Naive B cell (primary cell): ENCODE results near the gene GAGE12J. TPM values are rescaled to one million over a fixed set of nuclear protein-coding genes. Genes with fewer than 3 reads are reported as not detected.
"Not testable (repeated sequence)": the region's sequence is repeated elsewhere in the genome, so short reads cannot be mapped to it uniquely, and the experiment has no call there.

Source experiments
- ATAC-seq, 2 donors: fragments of 150-1000 bp; cut with Tn5 transposase; 2 replicates each; pipeline ENCODE4 v1.10.0; 2021; ENCODE audit warnings: low read depth in 2 of 2, mild to moderate bottlenecking in 2 of 2, moderate library complexity in 2 of 2
- DNase-seq: peaks from one replicate; pipeline ENCODE4 v3.0.0; 2022
- H3K27ac Mint-ChIP-seq, 6 donors: one replicate each; pipeline ENCODE4 v1.8.0; 2020 to 2022; ENCODE audit warnings: mild to moderate bottlenecking in 6 of 6, mixed read lengths in 6 of 6, moderate library complexity in 5 of 6, inconsistent platforms in 2 of 6
- H3K27me3 Mint-ChIP-seq, 3 donors: one replicate each; pipeline ENCODE4 v1.8.0; 2021 to 2022; ENCODE audit warnings: mixed read lengths in 3 of 3, mild to moderate bottlenecking in 1 of 3
- H3K36me3 Mint-ChIP-seq, 2 donors: one replicate each; pipeline ENCODE4 v1.8.0; 2020 to 2022; ENCODE audit warnings: mixed read lengths in 2 of 2, inconsistent platforms in 1 of 2, mild to moderate bottlenecking in 1 of 2
- H3K4me1 Mint-ChIP-seq, 3 donors: one replicate each; pipeline ENCODE4 v1.8.0; 2020 to 2022; ENCODE audit warnings: mixed read lengths in 3 of 3, inconsistent platforms in 1 of 3, mild to moderate bottlenecking in 1 of 3, moderate library complexity in 1 of 3
- H3K4me3 Mint-ChIP-seq, 8 donors: one replicate each; pipeline ENCODE4 v1.8.0; 2020 to 2022; ENCODE audit warnings: mild to moderate bottlenecking in 8 of 8, mixed read lengths in 8 of 8, moderate library complexity in 8 of 8, inconsistent platforms in 2 of 8
- H3K9me3 Mint-ChIP-seq, 7 donors: one replicate each; pipeline ENCODE4 v1.8.0; 2020 to 2022; ENCODE audit warnings: mixed read lengths in 7 of 7, mild to moderate bottlenecking in 5 of 7, inconsistent platforms in 2 of 7, moderate library complexity in 1 of 7
- polyA plus RNA-seq, 6 donors: library from polyadenylated mRNA; unstranded; fragments of 300-500 nt; fragmentation: Illumina TruSeq; gene quantifications; one replicate each; pipeline ENCODE4 v1.2.3, GENCODE V29; 2021; ENCODE audit warnings: low read depth in 6 of 6

The GAGE12J gene
- polyA plus RNA-seq, 6 donors from 2014 or later = not detected

- Mint-ChIP-seq H3K27me3 (peaks cover 0 to 5% (median 0%) of the 10 kb centered on the region in 3 donors), H3K9me3 (no peaks in the 10 kb centered on the region), H3K4me3 (no peak overlapping the region), H3K27ac (peak overlapping the region in 1 of 6 donors; percentile 84), H3K4me1 (peaks cover 7 to 9% (median 8%) of the 10 kb centered on the region in 3 donors), H3K36me3 (no peaks in the 10 kb centered on the region)
- ATAC-seq (peak; percentile 54 to 61), DNase-seq (peak; percentile 35)
These were observed 30.1 kb upstream of the GAGE12J start for GRCh38 chrX:49291615-49292337.

- Mint-ChIP-seq H3K27me3 (peaks cover 0 to 7% (median 0%) of the 10 kb centered on the region in 3 donors), H3K4me3 (no peak overlapping the region), H3K27ac (no peak overlapping the region), H3K9me3 (no peaks in the 10 kb centered on the region), H3K4me1 (peaks cover 7 to 10% (median 8%) of the 10 kb centered on the region in 3 donors), H3K36me3 (no peaks in the 10 kb centered on the region)
- DNase-seq (no peak), ATAC-seq (no peak)
These were observed 29.2 kb upstream of the GAGE12J start for GRCh38 chrX:49292400-49293362.

- not testable (repeated sequence) for H3K4me1 Mint-ChIP-seq, H3K36me3 Mint-ChIP-seq, H3K9me3 Mint-ChIP-seq, ATAC-seq, H3K4me3 Mint-ChIP-seq, H3K27ac Mint-ChIP-seq, DNase-seq
- H3K27me3 Mint-ChIP-seq = peaks cover 0 to 20% (median 0%) of the 10 kb centered on the region in 3 donors
These were observed 22.5 kb upstream of the GAGE12J start for GRCh38 chrX:49299293-49299692.

- no peaks in the 10 kb centered on the region for H3K36me3 Mint-ChIP-seq
These were observed 21.1 kb upstream of the GAGE12J start for GRCh38 chrX:49300703-49301102.

GRCh38 chrX:49303346-49303745, 18.5 kb upstream of the GAGE12J start, which contains the start of gene GAGE10:
TSS of gene GAGE10 (plus strand) at chrX:49303646. CDS start at chrX:49304860, 1,214 bp downstream.
- no peaks in the 10 kb centered on the region for H3K9me3 Mint-ChIP-seq
- peaks cover 0 to 13% (median 0%) of the 10 kb centered on the region in 3 donors for H3K27me3 Mint-ChIP-seq
- H3K36me3 Mint-ChIP-seq = no peaks in the 10 kb centered on the region
- no peak within 1 kb of the TSS for H3K4me3 Mint-ChIP-seq
- ATAC-seq (no peak), DNase-seq (no peak)
- H3K27ac Mint-ChIP-seq = no peak within 1 kb of the TSS
- H3K4me1 Mint-ChIP-seq = peaks cover 0 to 1% (median under 1%) of the 10 kb centered on the region in 3 donors

More at GRCh38 chrX:49300703-49301102, 21.1 kb upstream of the GAGE12J start:
- Mint-ChIP-seq H3K4me3 (no peak overlapping the region), H3K27me3 (peaks cover 0 to 20% (median 0%) of the 10 kb centered on the region in 3 donors), H3K4me1 (peaks cover 0 to 3% (median 0%) of the 10 kb centered on the region in 3 donors), H3K27ac (no peak overlapping the region), H3K9me3 (no peaks in the 10 kb centered on the region)
- no peak for ATAC-seq
- DNase-seq = no peak

GRCh38 chrX:49307775-49308174, 14.1 kb upstream of the GAGE12J start:
- H3K36me3 Mint-ChIP-seq, H3K9me3 Mint-ChIP-seq, H3K27ac Mint-ChIP-seq, DNase-seq, ATAC-seq: not testable (repeated sequence)
- H3K4me1 Mint-ChIP-seq = peaks cover 20 to 21% (median 21%) of the 10 kb centered on the region in 3 donors
- peak overlapping the region in 2 of 8 donors; percentile 1 to 37 for H3K4me3 Mint-ChIP-seq
- peaks cover 0 to 13% (median 0%) of the 10 kb centered on the region in 3 donors for H3K27me3 Mint-ChIP-seq

- H3K27me3 Mint-ChIP-seq = peaks cover 0 to 5% (median 0%) of the 10 kb centered on the region in 3 donors
- peak; percentile 12 for DNase-seq
- peak overlapping the region; percentile 77 to 93 (median 91) for H3K27ac Mint-ChIP-seq
- ATAC-seq = peak; percentile 42 to 52
- peaks cover 20 to 21% (median 21%) of the 10 kb centered on the region in 3 donors for H3K4me1 Mint-ChIP-seq
- H3K36me3 Mint-ChIP-seq = peaks cover 0 to 6% of the 10 kb centered on the region in 2 donors
- peak overlapping the region; percentile 71 to 91 (median 86) for H3K4me3 Mint-ChIP-seq
- H3K9me3 Mint-ChIP-seq = peaks cover 0 to 4% (median 2%) of the 10 kb centered on the region in 7 donors
These were observed 13.1 kb upstream of the GAGE12J start for GRCh38 chrX:49308604-49309269.

- peak; percentile 52 to 63 for ATAC-seq
- peaks cover 0 to 4% (median 2%) of the 10 kb centered on the region in 7 donors for H3K9me3 Mint-ChIP-seq
- H3K4me1 Mint-ChIP-seq = peaks cover 20 to 21% (median 21%) of the 10 kb centered on the region in 3 donors
- H3K36me3 Mint-ChIP-seq = peaks cover 0 to 6% of the 10 kb centered on the region in 2 donors
- no peaks in the 10 kb centered on the region for H3K27me3 Mint-ChIP-seq
- H3K4me3 Mint-ChIP-seq = peak overlapping the region; percentile 71 to 91 (median 86)
- H3K27ac Mint-ChIP-seq = peak overlapping the region; percentile 77 to 93 (median 91)
- peak; percentile 12 for DNase-seq
These were observed 12.3 kb upstream of the GAGE12J start for GRCh38 chrX:49309401-49309981.

- no peak for DNase-seq
- no peak for ATAC-seq
- H3K27ac Mint-ChIP-seq = peak overlapping the region in 3 of 6 donors; percentile 6 to 93 (median 41)
- H3K4me3 Mint-ChIP-seq = peak overlapping the region in 2 of 8 donors; percentile 71 to 81
- H3K36me3 Mint-ChIP-seq = peaks cover 0 to 6% of the 10 kb centered on the region in 2 donors
- no peaks in the 10 kb centered on the region for H3K27me3 Mint-ChIP-seq
- H3K9me3 Mint-ChIP-seq = peaks cover 0 to 4% (median 2%) of the 10 kb centered on the region in 7 donors
- H3K4me1 Mint-ChIP-seq = peaks cover 20 to 21% (median 21%) of the 10 kb centered on the region in 3 donors
These were observed 11.5 kb upstream of the GAGE12J start for GRCh38 chrX:49310371-49310770.

- peaks cover 20 to 21% (median 21%) of the 10 kb centered on the region in 3 donors for H3K4me1 Mint-ChIP-seq
- H3K9me3 Mint-ChIP-seq = peaks cover 0 to 4% (median 2%) of the 10 kb centered on the region in 7 donors
- DNase-seq (no peak), ATAC-seq (no peak)
- no peak overlapping the region for H3K4me3 Mint-ChIP-seq
- no peak overlapping the region for H3K27ac Mint-ChIP-seq
- peaks cover 0 to 6% of the 10 kb centered on the region in 2 donors for H3K36me3 Mint-ChIP-seq
- H3K27me3 Mint-ChIP-seq = no peaks in the 10 kb centered on the region
These were observed 9.7 kb upstream of the GAGE12J start for GRCh38 chrX:49312176-49312575.

GRCh38 chrX:49316085-49316484, 5.8 kb upstream of the GAGE12J start:
- DNase-seq = no peak
- no peaks in the 10 kb centered on the region for H3K27me3 Mint-ChIP-seq
- H3K36me3 Mint-ChIP-seq = no peaks in the 10 kb centered on the region
- H3K9me3 Mint-ChIP-seq = no peaks in the 10 kb centered on the region
- H3K4me3 Mint-ChIP-seq = peak overlapping the region in 1 of 8 donors; percentile 6
- ATAC-seq = no peak
- H3K27ac Mint-ChIP-seq = no peak overlapping the region
- H3K4me1 Mint-ChIP-seq = no peaks in the 10 kb centered on the region

- not testable (repeated sequence) for ATAC-seq, H3K36me3 Mint-ChIP-seq, H3K27me3 Mint-ChIP-seq, DNase-seq, H3K27ac Mint-ChIP-seq, H3K4me1 Mint-ChIP-seq, H3K9me3 Mint-ChIP-seq, H3K4me3 Mint-ChIP-seq
These were observed 429 bp downstream of the GAGE12J start for GRCh38 chrX:49322266-49322665.
